Activated CD8-positive, alpha-beta memory T cell treated with anti-CD3 and anti-CD28 coated beads, Interleukin-2, amount 50 U/mL, for 4 hours (primary cell): ENCODE measurements around the gene KRTAP4-1.
"Not testable (repeated sequence)": the region's sequence is repeated elsewhere in the genome, so short reads cannot be mapped to it uniquely, and the experiment has no call there.

Experiments
- DNase-seq: peaks from one replicate; pipeline ENCODE4 v3.0.0-alpha.2; 2020

The KRTAP4-1 gene

GRCh38 chr17:41184480-41184961, at the start of gene KRTAP4-1:
Gene KRTAP4-1, minus strand, starts transcription at chr17:41184911. Its CDS starts 57 bp downstream, at chr17:41184854.
- DNase-seq = no peak

GRCh38 chr17:41232399-41233105, 47.8 kb upstream of the KRTAP4-1 start, which contains the start of gene KRTAP9-3:
Gene KRTAP9-3, plus strand, starts transcription at chr17:41232449. Its CDS starts 53 bp downstream, at chr17:41232502.
- DNase-seq = not testable (repeated sequence)

- no peak for DNase-seq
Measured at GRCh38 chr17:41231731-41232130, 47.0 kb upstream of the KRTAP4-1 start.

GRCh38 chr17:41230094-41230493, 45.4 kb upstream of the KRTAP4-1 start:
- no peak for DNase-seq

- not testable (repeated sequence) for DNase-seq
Measured at GRCh38 chr17:41226598-41227095, 41.9 kb upstream of the KRTAP4-1 start, which contains the start of gene KRTAP9-2. Gene KRTAP9-2, plus strand, starts transcription at chr17:41226648. Its CDS starts 7 bp downstream, at chr17:41226655.

- DNase-seq = no peak
Measured at GRCh38 chr17:41226051-41226450, 41.3 kb upstream of the KRTAP4-1 start.

GRCh38 chr17:41223821-41224220, 39.1 kb upstream of the KRTAP4-1 start:
- no peak for DNase-seq

- no peak for DNase-seq
Measured at GRCh38 chr17:41215681-41216080, 31.0 kb upstream of the KRTAP4-1 start.

GRCh38 chr17:41212524-41213169, 27.9 kb upstream of the KRTAP4-1 start:
- DNase-seq = no peak

GRCh38 chr17:41211845-41212466, 27.2 kb upstream of the KRTAP4-1 start:
- DNase-seq = no peak

GRCh38 chr17:41199421-41200078, 14.8 kb upstream of the KRTAP4-1 start:
- DNase-seq = no peak

- no peak for DNase-seq
Measured at GRCh38 chr17:41196068-41196467, 11.4 kb upstream of the KRTAP4-1 start.

GRCh38 chr17:41190328-41190727, 5.6 kb upstream of the KRTAP4-1 start:
- no peak for DNase-seq

GRCh38 chr17:41189837-41190318, 5.2 kb upstream of the KRTAP4-1 start, which contains the start of gene KRTAP9-1:
Gene KRTAP9-1, plus strand, starts transcription at chr17:41189887. Its CDS starts 0 bp downstream, at chr17:41189887.
- DNase-seq = not testable (repeated sequence)

- no peak for DNase-seq
Measured at GRCh38 chr17:41186872-41187271, 2.2 kb upstream of the KRTAP4-1 start.

- no peak for DNase-seq
Measured at GRCh38 chr17:41185001-41185400, 290 bp upstream of the KRTAP4-1 start.

GRCh38 chr17:41178843-41179616, 5.7 kb downstream of the KRTAP4-1 start:
- no peak for DNase-seq

GRCh38 chr17:41178341-41178740, 6.4 kb downstream of the KRTAP4-1 start:
- no peak for DNase-seq

GRCh38 chr17:41177727-41178271, 6.9 kb downstream of the KRTAP4-1 start, which contains the start of gene KRTAP4-2:
Gene KRTAP4-2, minus strand, starts transcription at chr17:41178221. Its CDS starts 57 bp downstream, at chr17:41178164.
- no peak for DNase-seq

- DNase-seq = no peak
Measured at GRCh38 chr17:41176744-41177387, 7.8 kb downstream of the KRTAP4-1 start.

- no peak for DNase-seq
Measured at GRCh38 chr17:41171886-41172285, 12.8 kb downstream of the KRTAP4-1 start.
